Stimulated activated CD4-positive, alpha-beta T cell treated with anti-CD3 and anti-CD28 coated beads, Interleukin-4, amount 100 ng/mL, for 1 hour (primary cell): ENCODE measurements around the gene G0S2.
"Not testable (repeated sequence)": the region's sequence is repeated elsewhere in the genome, so short reads cannot be mapped to it uniquely, and the experiment has no call there.

Experiments used
- DNase-seq: peaks from one replicate; pipeline ENCODE4 v3.0.0-alpha.2; 2020

The G0S2 gene

GRCh38 chr1:209685821-209686220 is 10.6 kb downstream of the G0S2 start:
- DNase-seq = no peak

GRCh38 chr1:209686322-209686721 is 11.1 kb downstream of the G0S2 start:
- DNase-seq = no peak

GRCh38 chr1:209688746-209689234 is 13.6 kb downstream of the G0S2 start:
- DNase-seq = no peak

GRCh38 chr1:209689477-209689876 is 14.3 kb downstream of the G0S2 start:
- DNase-seq = no peak

- DNase-seq = no peak
Measured at GRCh38 chr1:209691237-209691636, 16.0 kb downstream of the G0S2 start.

- no peak for DNase-seq
Measured at GRCh38 chr1:209692296-209692695, 17.1 kb downstream of the G0S2 start.

GRCh38 chr1:209692745-209693504 is 17.7 kb downstream of the G0S2 start:
- peak; percentile 70 for DNase-seq

- DNase-seq = no peak
Measured at GRCh38 chr1:209696673-209697072, 21.5 kb downstream of the G0S2 start.

GRCh38 chr1:209697126-209697525 is 21.9 kb downstream of the G0S2 start:
- DNase-seq = no peak

GRCh38 chr1:209700686-209701085 is 25.5 kb downstream of the G0S2 start:
- not testable (repeated sequence) for DNase-seq

- DNase-seq = no peak
Measured at GRCh38 chr1:209702832-209703231, 27.6 kb downstream of the G0S2 start.

- DNase-seq = no peak
Measured at GRCh38 chr1:209703834-209704504, 28.8 kb downstream of the G0S2 start.

- no peak for DNase-seq
Measured at GRCh38 chr1:209704584-209704983, 29.4 kb downstream of the G0S2 start, which contains the start of gene HSD11B1. Gene HSD11B1 (plus strand): TSS chr1:209704846. CDS start chr1:209704943, 97 bp downstream.

- DNase-seq = no peak
Measured at GRCh38 chr1:209705033-209705598, 29.9 kb downstream of the G0S2 start.

- no peak for DNase-seq
Measured at GRCh38 chr1:209706622-209707021, 31.4 kb downstream of the G0S2 start.

- DNase-seq = no peak
Measured at GRCh38 chr1:209707308-209707707, 32.1 kb downstream of the G0S2 start.

GRCh38 chr1:209708297-209708696 is 33.1 kb downstream of the G0S2 start:
- no peak for DNase-seq

GRCh38 chr1:209710093-209710492 is 34.9 kb downstream of the G0S2 start:
- DNase-seq = no peak

- DNase-seq = no peak
Measured at GRCh38 chr1:209710847-209711246, 35.6 kb downstream of the G0S2 start.

GRCh38 chr1:209714338-209714737 is 39.1 kb downstream of the G0S2 start:
- no peak for DNase-seq

GRCh38 chr1:209715314-209715713 is 40.1 kb downstream of the G0S2 start:
- no peak for DNase-seq

- no peak for DNase-seq
Measured at GRCh38 chr1:209717818-209718217, 42.6 kb downstream of the G0S2 start.

GRCh38 chr1:209720326-209720725 is 45.1 kb downstream of the G0S2 start:
- DNase-seq = no peak

- no peak for DNase-seq
Measured at GRCh38 chr1:209720826-209721225, 45.6 kb downstream of the G0S2 start.
